Mammary epithelial cell (primary cell): ENCODE measurements around the gene SLC12A8.

Experiments used
- CTCF ChIP-seq, 2 donors: IDR thresholded peaks in 1 of 2; conservative IDR thresholded peaks in 1 of 2; 2 replicates each; pipeline ENCODE4 v1.5.1; 2011 to 2012; ENCODE audit warnings: inconsistent platforms in 2 of 2, low read length in 2 of 2, mild to moderate bottlenecking in 2 of 2, control low read depth in 1 of 2, low read depth in 1 of 2; ENCODE audit not compliant: insufficient read depth in 1 of 2; ENCODE audit errors: extremely low read depth in 1 of 2
- EZH2 ChIP-seq: IDR thresholded peaks from 2 replicates; pipeline ENCODE4 v1.6.1; 2012; ENCODE audit warnings: low read length, inconsistent platforms, borderline replicate concordance

DNA sequence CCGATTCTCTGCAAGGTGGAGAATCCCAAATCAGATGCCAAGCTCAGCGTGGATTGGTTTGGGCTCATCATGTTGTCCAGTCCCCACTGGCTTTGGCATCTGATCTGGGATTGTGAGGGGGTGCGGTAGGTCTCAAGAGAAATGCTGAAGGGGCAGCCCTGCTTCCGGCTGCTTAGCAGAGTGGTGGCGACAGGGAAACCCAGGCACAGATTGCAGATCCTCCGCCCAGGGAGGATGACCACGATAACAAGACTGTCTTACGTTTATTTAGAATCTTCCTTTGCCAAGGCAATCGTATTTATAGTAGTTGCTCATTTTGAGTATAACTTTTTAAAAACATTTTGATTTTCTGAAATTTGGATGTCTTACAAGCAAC, 61.1 kb downstream of the SLC12A8 start:
- TF ChIP-seq EZH2: no peak
- TF ChIP-seq CTCF (conservative IDR thresholded peaks at IDR 0.05 in 1 of 2, IDR thresholded peaks at IDR 0.05 in 1 of 2; ENCODE audit: extremely low read depth in 1 of 2, insufficient read depth in 1 of 2, low read depth in 1 of 2, low read length in 2 of 2): no peak
